LNCAP (cell line): ENCODE data around the gene CDK3.

ENCODE experiments used
- TF ChIP-seq, protein P1 (sequence below): fragments of 450-650 bp; IDR thresholded peaks from 2 replicates; pipeline ENCODE4 v1.5.1; 2017; ENCODE audit warnings: mild to moderate bottlenecking

The CDK3 gene

DNA sequence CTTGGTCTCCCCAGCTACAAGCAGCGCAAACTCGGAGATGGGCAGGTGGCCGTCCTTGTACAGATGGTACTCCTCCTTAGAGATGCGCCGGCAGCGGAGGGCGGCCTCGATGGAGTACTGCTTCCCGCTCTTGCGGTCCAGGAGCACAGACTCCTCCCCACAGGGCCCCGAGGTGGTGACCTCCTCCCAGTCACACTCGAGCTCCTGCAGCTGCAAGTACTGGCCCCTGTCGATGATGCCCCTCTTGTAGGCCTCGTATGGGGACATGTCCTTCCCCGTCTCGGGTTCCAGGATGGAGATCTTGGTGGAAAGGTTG is 7.2 kb downstream of the CDK3 start:
- TF ChIP-seq, protein P1, sequence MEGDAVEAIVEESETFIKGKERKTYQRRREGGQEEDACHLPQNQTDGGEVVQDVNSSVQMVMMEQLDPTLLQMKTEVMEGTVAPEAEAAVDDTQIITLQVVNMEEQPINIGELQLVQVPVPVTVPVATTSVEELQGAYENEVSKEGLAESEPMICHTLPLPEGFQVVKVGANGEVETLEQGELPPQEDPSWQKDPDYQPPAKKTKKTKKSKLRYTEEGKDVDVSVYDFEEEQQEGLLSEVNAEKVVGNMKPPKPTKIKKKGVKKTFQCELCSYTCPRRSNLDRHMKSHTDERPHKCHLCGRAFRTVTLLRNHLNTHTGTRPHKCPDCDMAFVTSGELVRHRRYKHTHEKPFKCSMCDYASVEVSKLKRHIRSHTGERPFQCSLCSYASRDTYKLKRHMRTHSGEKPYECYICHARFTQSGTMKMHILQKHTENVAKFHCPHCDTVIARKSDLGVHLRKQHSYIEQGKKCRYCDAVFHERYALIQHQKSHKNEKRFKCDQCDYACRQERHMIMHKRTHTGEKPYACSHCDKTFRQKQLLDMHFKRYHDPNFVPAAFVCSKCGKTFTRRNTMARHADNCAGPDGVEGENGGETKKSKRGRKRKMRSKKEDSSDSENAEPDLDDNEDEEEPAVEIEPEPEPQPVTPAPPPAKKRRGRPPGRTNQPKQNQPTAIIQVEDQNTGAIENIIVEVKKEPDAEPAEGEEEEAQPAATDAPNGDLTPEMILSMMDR, result no peak

DNA sequence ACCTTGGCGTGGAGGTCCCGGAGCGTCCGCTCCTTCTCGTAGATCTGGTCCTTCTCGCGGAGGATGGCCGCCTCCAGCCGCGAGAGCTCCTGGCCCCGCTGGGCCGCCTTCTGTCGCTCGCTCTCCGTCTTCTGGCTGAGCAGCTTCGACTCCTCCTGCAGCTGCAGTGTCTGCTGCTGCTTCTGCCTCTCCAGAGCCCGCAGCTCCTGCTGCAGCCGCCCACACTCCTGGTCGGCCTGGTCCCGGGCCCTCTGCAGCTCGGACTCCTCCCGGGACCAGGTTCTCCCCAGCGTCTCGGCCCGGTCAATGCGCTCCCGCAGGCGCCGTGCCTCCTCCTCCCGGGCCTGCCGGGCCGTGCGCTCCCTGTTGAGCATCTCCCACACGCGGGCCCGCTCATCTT is 7.6 kb downstream of the CDK3 start:
- TF ChIP-seq, protein P1, result no peak

DNA sequence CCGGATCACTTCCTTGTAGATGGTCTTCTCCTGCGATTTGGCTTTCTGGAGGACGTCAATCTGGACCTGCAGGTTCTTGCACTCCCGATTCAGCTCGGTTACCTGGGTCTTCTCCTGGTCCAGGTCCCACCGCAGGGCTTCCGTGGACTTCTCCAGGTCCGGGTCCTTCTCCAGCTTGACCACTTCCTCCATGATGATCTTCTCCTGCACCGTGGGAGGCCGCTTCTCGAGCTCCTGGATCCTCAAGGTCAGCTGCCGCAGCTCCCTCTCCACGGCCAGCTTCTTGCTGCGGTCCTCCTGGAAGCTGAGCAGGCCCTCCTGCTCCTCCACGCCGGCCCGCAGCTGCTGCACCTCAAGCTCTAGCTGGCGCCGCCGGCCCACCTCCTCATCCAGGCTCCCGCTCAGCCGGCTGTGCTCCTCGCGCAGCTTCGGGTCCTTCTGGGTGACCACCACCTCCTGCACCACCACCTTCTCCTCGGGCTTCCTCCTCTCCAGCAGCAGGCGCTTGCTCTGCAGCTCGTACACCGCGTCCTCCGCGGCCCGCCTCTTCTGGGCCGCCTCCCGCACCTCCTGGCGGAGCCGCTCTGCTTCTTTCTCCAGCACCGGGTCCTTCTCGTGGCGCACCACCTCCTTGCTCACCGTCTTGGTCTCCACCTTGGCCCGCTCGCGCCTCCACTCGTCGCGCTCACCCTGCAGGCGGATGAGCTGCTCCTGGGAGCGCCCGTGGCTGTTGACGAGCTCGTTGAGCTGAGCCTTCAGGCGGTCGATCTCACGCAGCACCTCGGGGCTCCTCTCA is 8.2 kb downstream of the CDK3 start:
- TF ChIP-seq, protein P1, result no peak

DNA sequence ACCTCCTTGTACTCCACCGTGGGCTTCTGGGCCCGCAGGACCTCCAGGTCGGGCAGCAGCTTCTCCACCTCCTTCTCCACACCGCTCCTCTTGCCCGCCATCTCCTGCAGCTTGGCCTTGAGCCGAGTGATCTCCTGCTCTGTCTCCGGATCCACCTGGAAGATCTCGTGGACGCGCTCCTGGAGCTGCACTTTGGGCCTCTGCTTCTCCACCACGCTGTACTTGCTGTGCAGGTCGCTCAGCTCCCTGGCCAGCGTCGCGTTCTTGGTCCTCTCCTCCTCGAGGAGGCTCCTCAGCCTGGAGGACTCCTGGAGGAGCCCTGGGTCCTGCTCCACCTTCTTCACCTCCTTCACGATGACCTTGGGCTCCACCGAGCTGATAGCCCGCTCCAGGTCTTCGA is 8.8 kb downstream of the CDK3 start:
- TF ChIP-seq, protein P1, result no peak

DNA sequence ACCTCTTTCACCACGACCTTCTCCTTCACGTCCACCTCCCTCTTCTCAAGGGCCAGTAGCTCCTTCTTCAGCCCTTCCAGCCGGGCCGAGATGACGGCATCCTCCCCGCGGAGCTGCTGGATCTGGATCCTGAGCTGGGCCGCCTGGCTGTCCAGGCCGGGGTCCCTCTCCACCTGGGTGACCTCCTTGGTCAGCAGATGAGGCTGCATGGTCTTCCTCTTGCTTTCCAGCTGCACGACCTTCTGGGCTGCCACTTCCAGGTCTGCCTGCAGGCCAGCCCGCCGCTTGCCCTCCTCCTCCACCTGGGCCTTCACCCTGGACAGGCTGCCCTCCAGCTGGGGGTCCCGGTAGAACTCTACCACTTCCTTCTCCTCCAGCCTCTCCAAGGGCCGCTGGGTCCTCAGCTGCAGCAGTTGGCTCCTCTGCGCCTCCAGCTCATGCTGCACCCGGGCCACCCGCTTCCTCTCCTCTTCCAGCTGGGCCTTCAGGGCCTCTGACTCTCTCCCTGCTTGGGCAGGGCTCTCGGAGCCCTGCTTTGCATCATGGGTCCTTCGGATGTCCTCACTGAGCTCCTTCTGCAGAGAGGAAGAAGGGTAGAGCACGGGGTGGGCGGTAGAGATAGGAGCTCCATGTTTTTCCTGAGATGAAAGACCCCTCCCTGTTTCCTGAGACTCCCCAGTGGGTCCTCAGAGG is 9.5 kb downstream of the CDK3 start:
- TF ChIP-seq, protein P1, result no peak

DNA sequence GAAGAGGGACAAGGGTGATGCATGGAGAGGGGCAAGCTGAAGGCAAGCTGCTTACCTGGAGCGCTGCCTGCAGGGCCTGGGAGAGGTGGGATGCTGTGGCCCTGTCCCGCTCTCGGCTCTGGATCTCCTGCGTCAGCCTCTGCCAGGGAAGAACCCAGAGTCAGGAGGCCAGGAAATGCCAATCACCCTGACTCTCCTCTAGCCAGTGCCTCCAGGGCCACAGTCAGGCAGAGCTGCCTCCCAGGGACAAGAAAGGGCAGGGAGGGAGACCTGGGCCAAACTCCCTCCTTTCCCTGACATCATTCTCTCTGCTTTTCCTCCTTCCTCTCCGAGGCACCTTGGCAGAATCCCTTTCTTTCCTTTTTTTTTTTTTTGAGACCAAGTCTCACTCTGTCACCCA is 11.3 kb downstream of the CDK3 start:
- TF ChIP-seq, protein P1, result no peak

DNA sequence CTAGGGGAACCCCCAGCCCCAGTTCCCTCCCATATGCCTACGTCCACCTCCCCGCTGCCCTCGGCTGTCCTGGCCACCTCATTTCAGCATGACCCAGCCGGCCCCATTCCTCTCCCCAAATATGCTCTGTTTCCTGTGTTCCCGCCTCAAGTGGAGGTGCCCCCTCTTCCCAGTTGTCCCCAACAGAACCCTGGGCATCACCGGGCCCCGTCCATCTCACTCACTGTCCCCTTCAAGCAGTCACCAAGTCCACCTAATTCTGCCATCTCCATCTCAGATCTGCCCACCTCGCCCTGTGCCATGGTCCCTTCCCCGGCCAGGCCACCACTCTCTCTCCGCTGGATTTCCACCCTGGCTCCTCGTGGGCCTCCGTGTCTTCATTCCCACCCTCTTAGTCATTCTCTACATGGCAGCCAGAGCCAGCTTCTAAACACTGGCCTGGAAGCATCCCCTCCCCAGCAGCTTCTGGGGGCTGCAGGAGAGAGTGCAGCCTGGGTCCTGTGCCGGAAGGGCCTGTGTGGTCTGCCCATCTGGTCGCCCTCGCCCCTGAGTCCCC is 12.8 kb downstream of the CDK3 start:
- TF ChIP-seq, protein P1, result no peak
